ENCODE results near the gene S1PR1.
A peak's percentile ranks its signal among the peaks of the same experiment; 100 is the strongest.

Gene S1PR1

DNA sequence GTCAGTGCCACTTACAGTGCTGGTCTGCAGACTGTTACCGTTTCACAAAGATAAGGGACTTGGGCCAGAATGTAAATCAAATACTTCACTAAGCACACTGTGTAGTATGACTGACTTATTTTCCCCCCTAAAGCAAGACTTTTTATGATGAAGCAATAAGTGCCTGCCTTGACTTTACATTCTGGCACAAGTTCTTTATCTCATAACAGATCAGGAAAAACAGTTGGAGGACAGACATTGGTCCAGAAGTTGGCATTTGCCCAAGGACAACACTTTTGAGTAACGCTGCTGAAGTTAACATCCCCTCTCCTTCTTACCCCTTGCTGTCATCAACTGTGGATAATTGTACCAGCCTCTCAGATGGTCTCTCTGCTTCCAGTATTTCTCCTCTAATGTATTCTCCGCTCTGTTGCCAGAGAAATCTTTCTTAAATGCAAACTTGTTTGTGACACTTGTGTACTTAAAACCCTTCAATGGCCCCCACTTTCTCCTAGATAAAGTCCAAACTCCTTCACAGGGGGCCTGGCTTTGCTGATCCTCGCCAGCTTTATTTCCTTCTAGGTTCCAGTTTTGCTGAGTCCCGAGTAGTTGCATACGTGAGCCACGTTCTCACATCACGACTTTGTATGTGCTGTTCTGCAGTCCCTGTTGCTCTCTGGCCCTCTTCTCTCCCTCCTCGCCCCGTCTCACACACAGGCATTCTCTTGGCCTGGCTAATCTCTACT, 45.7 kb downstream of the S1PR1 start:
- DNase-seq: no peak

DNA sequence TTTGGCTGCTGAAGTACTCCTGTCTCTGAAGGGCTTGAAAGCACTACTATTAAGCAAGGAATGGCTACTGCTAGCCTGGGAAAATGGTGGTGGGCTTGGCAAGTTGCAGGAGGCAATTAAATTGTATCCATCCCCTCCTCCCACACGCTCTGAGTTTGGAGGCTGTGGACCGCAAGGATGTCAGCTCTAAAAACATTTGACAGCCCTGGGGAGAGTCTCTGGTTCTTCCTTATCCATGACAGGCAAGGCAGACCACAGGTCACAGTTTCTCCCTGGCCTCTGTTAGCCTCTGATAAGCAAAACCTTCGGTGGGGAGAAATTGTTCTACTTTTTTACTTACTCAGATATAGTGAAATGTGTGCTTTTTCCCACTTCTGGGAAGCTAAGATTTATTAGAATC, 46.6 kb downstream of the S1PR1 start:
- DNase-seq: no peak

DNA sequence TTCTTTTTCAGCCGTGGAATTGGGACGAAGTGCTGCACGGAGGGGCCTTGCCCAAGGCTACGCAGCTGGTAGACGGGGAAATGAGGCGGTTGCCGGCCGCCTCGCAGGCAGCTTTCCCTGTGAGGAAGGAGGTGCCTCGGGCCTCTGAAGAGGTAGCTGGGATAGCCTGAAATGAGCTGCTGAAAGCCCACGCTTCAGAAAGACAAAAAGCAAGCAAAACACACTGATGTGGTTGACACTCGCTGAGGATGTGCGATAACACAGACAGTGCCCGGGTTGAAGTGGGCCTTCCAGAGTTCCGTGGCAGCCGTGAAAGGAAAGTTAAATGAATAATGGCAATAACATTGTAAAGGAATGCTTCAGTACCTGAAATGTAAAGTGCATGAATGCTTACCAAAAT, 47.2 kb downstream of the S1PR1 start:
- DNase-seq: no peak

DNA sequence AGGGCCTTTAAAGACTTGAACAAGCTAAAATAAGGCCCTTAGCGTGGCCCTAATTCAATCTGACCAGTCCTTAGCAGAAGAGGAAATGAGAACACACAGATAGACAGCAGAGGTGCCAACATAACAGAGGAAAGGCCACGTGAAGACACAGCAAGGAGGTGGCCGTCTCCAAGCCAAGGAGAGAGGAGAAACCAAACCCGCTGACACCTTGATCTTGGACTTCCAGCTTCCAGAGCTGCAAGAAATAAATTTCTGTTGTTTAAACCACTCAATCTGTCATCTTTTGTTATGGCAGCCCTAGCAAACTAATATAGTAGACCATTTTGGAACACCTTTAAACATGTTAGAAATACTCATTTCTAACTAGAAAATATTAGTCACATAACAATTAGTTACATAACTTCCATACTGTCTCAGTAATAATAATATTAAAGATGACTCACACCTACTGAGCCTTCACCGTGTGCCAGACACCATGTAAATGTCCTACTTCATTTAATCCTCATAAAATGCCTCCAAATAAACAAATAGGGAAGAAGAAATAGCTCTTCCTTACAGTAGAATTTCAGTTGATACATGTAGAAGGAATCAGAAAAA, 47.9 kb downstream of the S1PR1 start:
- DNase-seq: no peak

DNA sequence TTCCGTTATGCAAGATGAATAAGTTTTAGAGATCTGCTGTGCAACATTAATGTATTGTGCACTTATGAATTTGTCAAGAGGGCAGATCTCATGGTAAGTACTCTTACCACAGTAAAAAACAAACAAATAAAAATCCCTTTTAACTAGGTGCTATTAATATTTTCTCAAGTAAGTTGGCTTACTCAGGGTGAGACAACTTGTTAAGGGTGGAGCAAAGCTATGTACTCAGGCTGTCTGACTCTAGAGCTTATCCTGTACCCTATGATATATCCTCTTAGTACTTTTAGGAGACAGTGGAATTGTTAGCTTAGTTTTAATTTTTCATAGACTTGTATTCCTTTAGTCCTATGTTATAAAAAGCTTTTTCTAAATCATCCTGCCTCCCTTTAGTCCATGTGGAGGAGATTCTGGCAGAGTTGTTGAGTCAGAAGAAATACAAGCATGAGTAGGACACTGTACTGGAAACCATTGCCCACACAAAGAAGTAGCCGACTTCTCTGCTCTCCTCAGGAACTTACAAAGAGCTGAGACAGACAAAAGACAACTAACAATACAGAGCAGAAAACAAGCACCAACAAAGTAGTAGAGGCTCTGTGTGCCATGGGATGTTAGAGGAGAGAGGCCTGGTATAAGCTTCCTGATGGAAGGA, 49.2 kb downstream of the S1PR1 start:
- no peak for DNase-seq

DNA sequence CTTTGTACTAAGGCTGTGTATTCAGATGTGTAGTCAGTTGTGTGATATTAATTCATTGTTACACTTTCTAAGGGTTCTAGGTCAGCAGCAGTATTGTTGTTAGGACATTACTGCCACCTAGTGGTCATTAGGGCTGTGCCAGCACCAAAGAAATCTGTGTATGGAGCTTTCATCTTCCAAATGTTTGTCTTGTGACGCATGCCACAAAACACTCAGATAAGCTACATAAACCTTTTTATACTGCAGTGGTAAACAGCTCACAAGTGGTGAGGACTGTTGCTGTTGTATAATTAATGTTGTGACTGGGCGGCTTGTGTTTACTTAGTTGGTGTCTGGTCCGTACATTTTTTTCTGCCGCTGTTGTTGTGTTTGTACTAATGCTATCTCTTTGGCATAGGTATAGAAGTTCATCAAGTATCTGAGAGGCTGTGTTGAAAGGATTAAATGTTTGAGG, 51.7 kb downstream of the S1PR1 start:
- DNase-seq: peak; percentile 62

DNA sequence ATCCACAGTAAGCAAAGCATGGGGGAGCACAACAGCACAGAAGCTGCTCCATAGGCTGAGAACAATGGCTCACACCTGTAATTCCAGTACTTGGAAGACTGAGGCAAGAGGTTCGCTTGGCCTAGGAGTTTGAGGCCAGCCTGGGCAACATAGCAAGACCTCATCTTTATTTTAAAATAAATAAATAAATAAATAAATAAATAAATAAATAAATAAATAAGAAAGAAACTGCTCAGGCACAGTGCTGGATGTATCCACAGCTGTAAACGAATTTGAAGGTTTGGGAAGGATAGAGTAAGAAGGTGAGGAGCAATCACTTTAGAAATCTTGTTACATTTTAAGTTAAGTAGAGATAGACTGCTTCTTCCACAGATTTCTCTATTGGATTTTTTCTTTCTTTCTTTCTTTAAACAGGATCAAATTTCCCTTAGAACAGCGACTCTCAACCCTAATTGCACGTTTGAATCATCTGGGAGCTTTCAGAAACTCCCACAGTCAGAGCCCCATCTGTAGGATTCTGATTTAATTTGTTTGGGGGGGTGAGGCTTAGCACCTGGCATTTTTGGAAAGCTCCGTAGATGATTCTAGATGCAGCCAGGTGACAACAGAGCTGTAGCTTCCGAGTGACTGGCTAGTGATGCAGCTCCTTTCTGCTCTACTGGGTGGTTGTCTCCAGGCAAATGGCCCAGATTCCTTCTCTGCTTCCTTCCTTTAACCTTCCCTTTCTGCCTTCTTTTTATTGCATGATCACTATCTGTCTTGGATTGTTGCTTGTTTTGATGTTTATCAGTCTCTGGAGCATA, 53.5 kb downstream of the S1PR1 start:
- no peak for DNase-seq

All from effector CD4-positive, alpha-beta T cell (primary cell).